Fibroblast of lung (primary cell): ENCODE data around the gene STYXL2. TPM values are rescaled to one million over a fixed set of nuclear protein-coding genes. Genes with fewer than 3 reads are reported as not detected.

Experiments
- DNase-seq, 2 donors: peaks; one replicate each; pipeline versions ENCODE4 v3.0.0 to v3.0.0-alpha.2; 2010; ENCODE audit warnings: low read depth in 2 of 2
- H2AFZ ChIP-seq: 2 replicates; pipeline ENCODE4 v1.5.1; 2012; ENCODE audit warnings: low read length, control low read depth, inconsistent platforms
- H3K27ac ChIP-seq: 2 replicates; pipeline ENCODE4 v1.5.1; 2011; ENCODE audit warnings: low read length, control low read depth; ENCODE audit not compliant: insufficient read depth
- H3K27me3 ChIP-seq: 2 replicates; pipeline ENCODE4 v1.5.1; 2011; ENCODE audit warnings: mild to moderate bottlenecking, low read length; ENCODE audit not compliant: control insufficient read depth, insufficient read depth
- H3K36me3 ChIP-seq: 2 replicates; pipeline ENCODE4 v1.5.1; 2011; ENCODE audit warnings: low read length; ENCODE audit not compliant: control insufficient read depth, insufficient read depth
- H3K4me1 ChIP-seq: 2 replicates; pipeline ENCODE4 v1.5.1; 2011; ENCODE audit warnings: low read length; ENCODE audit not compliant: control insufficient read depth, insufficient read depth; ENCODE audit errors: extremely low read depth
- H3K4me2 ChIP-seq: 2 replicates; pipeline ENCODE4 v1.5.1; 2011; ENCODE audit warnings: low read length, control low read depth; ENCODE audit not compliant: insufficient read depth; ENCODE audit errors: extremely low read depth
- H3K4me3 ChIP-seq, 4 experiments: fragments of 200-600 bp in 1 of 4; sonication (generic) in 1 of 4; replicated peaks in 1 of 4; 2 replicates each; pipeline ENCODE4 v1.5.1; 2011 to 2016; ENCODE audit warnings: low read length in 4 of 4, low read depth in 3 of 4, mild to moderate bottlenecking in 3 of 4, control low read depth in 2 of 4, inconsistent platforms in 1 of 4, mixed read lengths in 1 of 4; ENCODE audit not compliant: insufficient read depth in 1 of 4; ENCODE audit errors: control extremely low read depth in 1 of 4
- H3K79me2 ChIP-seq: 2 replicates; pipeline ENCODE4 v1.5.1; 2012; ENCODE audit warnings: mild to moderate bottlenecking, low read length, inconsistent platforms; ENCODE audit not compliant: control insufficient read depth, insufficient read depth
- H3K9ac ChIP-seq: 2 replicates; pipeline ENCODE4 v1.5.1; 2011; ENCODE audit warnings: mild to moderate bottlenecking, low read length, control low read depth; ENCODE audit not compliant: insufficient read depth
- H3K9me3 ChIP-seq: 2 replicates; pipeline ENCODE4 v1.5.1; 2012; ENCODE audit warnings: low read depth, low read length; ENCODE audit not compliant: control insufficient read depth, insufficient read depth
- H4K20me1 ChIP-seq: 2 replicates; pipeline ENCODE4 v1.5.1; 2011; ENCODE audit warnings: low read length; ENCODE audit not compliant: control insufficient read depth, insufficient read depth; ENCODE audit errors: extremely low read depth
- CTCF ChIP-seq, 2 donors: IDR thresholded peaks in 1 of 2; conservative IDR thresholded peaks in 1 of 2; 1 replicate in 1 of 2; 2 replicates in 1 of 2; pipeline ENCODE4 v1.5.1; 2011 to 2012; ENCODE audit warnings: low read length in 2 of 2, control low read depth in 1 of 2, inconsistent platforms in 1 of 2, low read depth in 1 of 2, mild to moderate bottlenecking in 1 of 2
- EZH2 ChIP-seq: IDR thresholded peaks from 2 replicates; pipeline ENCODE4 v1.5.1; 2012; ENCODE audit warnings: low read length, control low read depth, mild to moderate bottlenecking; ENCODE audit errors: missing control alignments
- polyA plus RNA-seq, 2 donors: library from polyadenylated mRNA; depleted of rRNA in 1 of 2; stranded (reverse) in 1 of 2; unstranded in 1 of 2; fragments of >200 nt; gene quantifications; 2 replicates each; pipeline ENCODE4 v1.2.1, GENCODE V29; 2011 to 2012; ENCODE audit warnings: missing spikeins in 1 of 2
- total RNA-seq: library from RNA; depleted of rRNA; stranded (reverse); fragments of >200 nt; gene quantifications from 2 replicates; pipeline ENCODE4 v1.2.1, GENCODE V29; 2014

The STYXL2 gene
- total and polyA plus RNA-seq, 2 donors (not counting 1 experiment from before 2014, with no cell fraction given) = not detected

- no peaks in the 10 kb centered on the region for H3K4me1 ChIP-seq
- no peaks in the 10 kb centered on the region for H3K27me3 ChIP-seq
- no peak overlapping the region for H3K27ac ChIP-seq
- H3K9ac ChIP-seq = no peak overlapping the region
- no peak overlapping the region for H3K4me3 ChIP-seq
- TF ChIP-seq EZH2 = no peak
- TF ChIP-seq CTCF (conservative IDR thresholded peaks at IDR 0.05 in 1 of 2, IDR thresholded peaks at IDR 0.05 in 1 of 2; ENCODE audit: low read depth in 1 of 2, low read length in 2 of 2) = no peak
- no peaks in the 10 kb centered on the region for H3K79me2 ChIP-seq
- H3K36me3 ChIP-seq = no peaks in the 10 kb centered on the region
- no peak overlapping the region for H2AFZ ChIP-seq
- no peaks in the 10 kb centered on the region for H3K9me3 ChIP-seq
- DNase-seq = no peak
- no peaks in the 10 kb centered on the region for H4K20me1 ChIP-seq
- no peak overlapping the region for H3K4me2 ChIP-seq
Measured at GRCh38 chr1:167126317-167126716, 32.4 kb downstream of the STYXL2 start.

GRCh38 chr1:167126811-167127210 lies 32.9 kb downstream of the STYXL2 start:
- no peaks in the 10 kb centered on the region for H3K9me3 ChIP-seq
- no peak overlapping the region for H3K4me2 ChIP-seq
- TF ChIP-seq CTCF (conservative IDR thresholded peaks at IDR 0.05 in 1 of 2, IDR thresholded peaks at IDR 0.05 in 1 of 2; ENCODE audit: low read depth in 1 of 2, low read length in 2 of 2) = no peak
- H3K9ac ChIP-seq = no peak overlapping the region
- H3K27ac ChIP-seq = no peak overlapping the region
- no peaks in the 10 kb centered on the region for H3K27me3 ChIP-seq
- H2AFZ ChIP-seq = no peak overlapping the region
- no peaks in the 10 kb centered on the region for H3K36me3 ChIP-seq
- H3K4me1 ChIP-seq = no peaks in the 10 kb centered on the region
- no peak overlapping the region for H3K4me3 ChIP-seq
- DNase-seq = no peak
- H4K20me1 ChIP-seq = no peaks in the 10 kb centered on the region
- no peaks in the 10 kb centered on the region for H3K79me2 ChIP-seq

- no peak overlapping the region for H3K27ac ChIP-seq
- TF ChIP-seq CTCF (conservative IDR thresholded peaks at IDR 0.05 in 1 of 2, IDR thresholded peaks at IDR 0.05 in 1 of 2; ENCODE audit: low read depth in 1 of 2, low read length in 2 of 2) (no peak), EZH2 (no peak)
- H3K4me3 ChIP-seq = no peak overlapping the region
- no peaks in the 10 kb centered on the region for H3K79me2 ChIP-seq
- no peak overlapping the region for H3K4me2 ChIP-seq
- no peak overlapping the region for H2AFZ ChIP-seq
- H3K9ac ChIP-seq = no peak overlapping the region
- no peaks in the 10 kb centered on the region for H4K20me1 ChIP-seq
- no peaks in the 10 kb centered on the region for H3K36me3 ChIP-seq
- no peaks in the 10 kb centered on the region for H3K9me3 ChIP-seq
- no peaks in the 10 kb centered on the region for H3K27me3 ChIP-seq
- H3K4me1 ChIP-seq = no peaks in the 10 kb centered on the region
- DNase-seq = no peak
Measured at GRCh38 chr1:167127236-167127635, 33.4 kb downstream of the STYXL2 start.
